Measurements from ENCODE around the gene GPR84. TPM values are rescaled to one million over a fixed set of nuclear protein-coding genes. Genes with fewer than 3 reads are reported as not detected.
A peak's percentile ranks its signal among the peaks of the same experiment; 100 is the strongest.

Gene GPR84
- total RNA-seq, 2 donors from 2014 or later: 0.43 TPM; not detected in 1

GRCh38 chr12:54401119-54401518 lies 36.8 kb upstream of the GPR84 start:
- H3K9me3 ChIP-seq: no peaks in the 10 kb centered on the region
- DNase-seq (ENCODE audit: low spot score): no peak
- H3K27me3 ChIP-seq: no peaks in the 10 kb centered on the region
- H3K4me3 ChIP-seq: no peak overlapping the region
- peaks cover 0 to 1% of the 10 kb centered on the region in 2 donors for H3K4me1 ChIP-seq
- H3K27ac ChIP-seq: no peak overlapping the region
- H3K36me3 ChIP-seq: peaks cover 100% of the 10 kb centered on the region
- TF ChIP-seq CTCF (IDR thresholded peaks at IDR 0.05): no peak

- peak; percentile 92 for DNase-seq (ENCODE audit: low spot score)
- Histone ChIP-seq H3K9me3 (no peaks in the 10 kb centered on the region), H3K27ac (no peak overlapping the region), H3K4me1 (peaks cover 0 to 7% of the 10 kb centered on the region in 2 donors), H3K27me3 (no peaks in the 10 kb centered on the region), H3K36me3 (peaks cover 100% of the 10 kb centered on the region), H3K4me3 (no peak overlapping the region)
- TF ChIP-seq CTCF (IDR thresholded peaks at IDR 0.05): peak; percentile 98 to 99
Observed at GRCh38 chr12:54398995-54399793, 34.9 kb upstream of the GPR84 start.

- Histone ChIP-seq H3K4me1 (peaks cover 0 to 11% of the 10 kb centered on the region in 2 donors), H3K4me3 (no peak overlapping the region), H3K9me3 (no peaks in the 10 kb centered on the region), H3K36me3 (peaks cover 90% of the 10 kb centered on the region), H3K27ac (no peak overlapping the region), H3K27me3 (no peaks in the 10 kb centered on the region)
- no peak for TF ChIP-seq CTCF (IDR thresholded peaks at IDR 0.05)
- DNase-seq (ENCODE audit: low spot score): no peak
Observed at GRCh38 chr12:54398218-54398617, 33.9 kb upstream of the GPR84 start.

- H3K27me3 ChIP-seq: no peaks in the 10 kb centered on the region
- no peak overlapping the region for H3K4me3 ChIP-seq
- no peaks in the 10 kb centered on the region for H3K9me3 ChIP-seq
- no peak for DNase-seq (ENCODE audit: low spot score)
- peaks cover 0 to 21% of the 10 kb centered on the region in 2 donors for H3K4me1 ChIP-seq
- no peak for TF ChIP-seq CTCF (IDR thresholded peaks at IDR 0.05)
- peaks cover 79% of the 10 kb centered on the region for H3K36me3 ChIP-seq
- H3K27ac ChIP-seq: no peak overlapping the region
Observed at GRCh38 chr12:54397157-54397556, 32.9 kb upstream of the GPR84 start.

- no peak overlapping the region for H3K27ac ChIP-seq
Observed at GRCh38 chr12:54395545-54395944, 31.3 kb upstream of the GPR84 start.

More at GRCh38 chr12:54395545-54395944, 31.3 kb upstream of the GPR84 start:
- Histone ChIP-seq H3K36me3 (peaks cover 63% of the 10 kb centered on the region), H3K4me3 (no peak overlapping the region), H3K27me3 (no peaks in the 10 kb centered on the region), H3K9me3 (no peaks in the 10 kb centered on the region), H3K4me1 (peaks cover 0 to 35% of the 10 kb centered on the region in 2 donors)
- no peak for DNase-seq (ENCODE audit: low spot score)
- no peak for TF ChIP-seq CTCF (IDR thresholded peaks at IDR 0.05)
